Esophagus (tissue), 2 donors: Measurements from ENCODE around the gene TSPYL6. TPM values are rescaled to one million over a fixed set of nuclear protein-coding genes. Genes with fewer than 3 reads are reported as not detected.

ENCODE experiments used
- H3K27ac ChIP-seq, 2 donors: one replicate each; pipeline ENCODE4 v1.5.1; 2013; ENCODE audit warnings: low read depth in 2 of 2, mild to moderate bottlenecking in 2 of 2, inconsistent platforms in 1 of 2, low read length in 1 of 2, moderate library complexity in 1 of 2
- H3K27me3 ChIP-seq, 2 donors: one replicate each; pipeline ENCODE4 v1.6.1; 2013; ENCODE audit warnings: low read length in 2 of 2, control low read depth in 1 of 2, mild to moderate bottlenecking in 1 of 2; ENCODE audit not compliant: insufficient read depth in 2 of 2, control insufficient read depth in 1 of 2
- H3K36me3 ChIP-seq, 2 donors: one replicate each; pipeline ENCODE4 v1.6.1; 2013; ENCODE audit warnings: low read length in 1 of 2; ENCODE audit not compliant: control insufficient read depth in 2 of 2, insufficient read depth in 2 of 2
- H3K4me1 ChIP-seq, 2 donors: one replicate each; pipeline ENCODE4 v1.6.1; 2013; ENCODE audit warnings: low read length in 1 of 2; ENCODE audit not compliant: control insufficient read depth in 2 of 2, insufficient read depth in 2 of 2
- H3K4me3 ChIP-seq, 2 donors: one replicate each; pipeline ENCODE4 v1.5.1; 2013; ENCODE audit warnings: low read length in 2 of 2, mild to moderate bottlenecking in 2 of 2, low read depth in 1 of 2, moderate library complexity in 1 of 2
- H3K9me3 ChIP-seq, 2 donors: one replicate each; pipeline ENCODE4 v1.6.1; 2013; ENCODE audit warnings: mild to moderate bottlenecking in 2 of 2, low read depth in 1 of 2, low read length in 1 of 2, moderate library complexity in 1 of 2; ENCODE audit not compliant: control insufficient read depth in 2 of 2, insufficient read depth in 1 of 2
- WGBS, 2 donors: extraction: QIAGEN DNeasy Blood & Tissue Kit; methylation state at CpG; one replicate each; pipeline ENCODE4 v1.1.7; 2013; 5-methylcytosine and 5-hydroxymethylcytosine counted together
- polyA plus RNA-seq, 2 donors: library from polyadenylated mRNA; stranded (reverse); fragments of 200-250 nt; gene quantifications; one replicate each; pipeline ENCODE4 v1.2.3, GENCODE V29; 2013
- donor health status: healthy with polysubstance abuse.
- donor health status: Bipolar disorder and iron deficiency.

Gene TSPYL6
- polyA plus RNA-seq, 2 donors = 0.02 TPM; not detected in 1

DNA sequence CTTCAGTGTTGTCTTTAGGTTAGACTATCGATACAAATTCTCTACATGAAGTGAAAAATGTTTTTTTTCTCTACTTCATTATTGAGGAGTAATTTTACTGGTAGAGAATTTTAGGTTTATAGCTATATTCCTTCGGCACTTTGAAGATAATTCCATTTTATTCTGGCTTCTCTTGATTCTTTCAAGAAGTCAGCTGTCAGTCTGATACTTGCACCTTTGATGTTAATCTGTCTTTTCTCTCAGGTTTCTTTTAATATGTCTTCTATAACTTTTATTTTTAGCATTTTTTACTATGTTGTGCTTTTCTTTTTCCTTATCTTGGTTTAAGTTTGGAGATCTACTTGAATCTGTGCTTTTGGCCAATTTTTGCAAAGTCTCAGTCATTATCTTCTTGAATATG is 18.6 kb downstream of the TSPYL6 start:
- H3K27me3 ChIP-seq = no peaks in the 10 kb centered on the region
- H3K4me1 ChIP-seq = no peaks in the 10 kb centered on the region
- H3K27ac ChIP-seq = no peak overlapping the region
- no peaks in the 10 kb centered on the region for H3K36me3 ChIP-seq
- H3K9me3 ChIP-seq = no peaks in the 10 kb centered on the region
- whole genome bisulfite sequencing, 2 donors = 96 to 97% methylated on average over 2 of the region's 2 CpGs
- no peak overlapping the region for H3K4me3 ChIP-seq

DNA sequence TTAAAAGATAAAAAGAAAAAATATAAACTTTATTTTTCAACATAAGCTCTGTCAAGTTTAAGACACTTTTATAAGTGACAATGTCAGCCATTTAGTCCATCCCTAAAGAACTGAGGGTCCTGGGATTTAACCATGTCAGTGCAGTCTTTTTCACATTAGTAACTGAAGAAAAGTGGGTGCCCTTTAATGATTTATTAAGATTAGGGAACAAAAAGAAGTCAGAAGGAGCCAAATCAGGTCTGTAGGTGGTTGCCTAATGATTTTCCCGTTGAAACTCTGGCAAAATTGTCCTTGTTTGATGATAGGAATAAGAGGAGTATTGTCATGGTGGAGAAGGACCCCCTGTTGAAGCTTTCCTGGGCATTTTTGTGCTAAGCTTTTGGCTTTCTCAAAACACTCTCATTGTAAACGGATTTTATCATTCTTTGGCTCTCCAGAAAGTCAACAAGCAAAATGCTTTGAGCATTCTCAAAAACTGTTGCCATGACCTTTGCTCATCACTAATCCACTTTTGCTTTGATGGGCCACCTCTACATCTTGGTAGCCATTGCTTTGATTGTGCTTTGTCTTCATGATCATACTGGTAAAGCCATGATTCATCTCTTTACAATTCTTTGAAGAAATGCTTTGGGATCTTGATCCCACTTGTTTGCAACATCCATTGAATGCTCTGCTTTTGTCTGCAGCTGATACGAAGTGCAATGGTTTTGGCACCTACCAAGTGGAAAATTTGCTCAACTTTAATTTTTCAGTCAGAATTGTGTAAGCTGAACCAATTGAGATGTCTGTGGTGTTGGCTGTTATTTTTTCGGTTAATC is 22.0 kb downstream of the TSPYL6 start:
- no peak overlapping the region for H3K4me3 ChIP-seq
- no peaks in the 10 kb centered on the region for H3K9me3 ChIP-seq
- 49 to 64% methylated on average over 4 of the region's 4 CpGs for WGBS, 2 donors
- no peaks in the 10 kb centered on the region for H3K27me3 ChIP-seq
- no peaks in the 10 kb centered on the region for H3K4me1 ChIP-seq
- H3K36me3 ChIP-seq = no peaks in the 10 kb centered on the region
- no peak overlapping the region for H3K27ac ChIP-seq

DNA sequence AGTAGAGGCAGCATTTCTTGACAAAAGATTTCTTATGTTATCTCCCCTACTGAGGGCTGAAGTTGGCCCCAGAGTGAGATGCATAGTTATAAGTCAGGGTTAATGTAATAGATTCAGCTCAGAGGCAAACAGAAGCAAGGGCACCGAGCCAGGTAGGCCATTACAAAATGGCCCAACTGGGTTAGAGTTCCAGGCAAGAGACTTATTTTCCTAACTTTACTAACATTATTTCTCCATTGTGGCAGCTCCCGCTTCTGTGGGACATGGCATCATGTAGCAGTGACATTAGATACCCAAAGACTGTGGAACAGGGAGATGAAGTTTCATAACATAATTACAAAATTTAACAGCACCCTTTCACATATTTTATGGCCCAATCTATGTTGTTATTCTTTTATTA is 27.1 kb downstream of the TSPYL6 start:
- no peaks in the 10 kb centered on the region for H3K36me3 ChIP-seq
- 73 to 78% methylated on average over 2 of the region's 2 CpGs for WGBS, 2 donors
- no peaks in the 10 kb centered on the region for H3K4me1 ChIP-seq
- no peaks in the 10 kb centered on the region for H3K9me3 ChIP-seq
- H3K27me3 ChIP-seq = no peaks in the 10 kb centered on the region
- H3K27ac ChIP-seq = no peak overlapping the region
- H3K4me3 ChIP-seq = no peak overlapping the region

DNA sequence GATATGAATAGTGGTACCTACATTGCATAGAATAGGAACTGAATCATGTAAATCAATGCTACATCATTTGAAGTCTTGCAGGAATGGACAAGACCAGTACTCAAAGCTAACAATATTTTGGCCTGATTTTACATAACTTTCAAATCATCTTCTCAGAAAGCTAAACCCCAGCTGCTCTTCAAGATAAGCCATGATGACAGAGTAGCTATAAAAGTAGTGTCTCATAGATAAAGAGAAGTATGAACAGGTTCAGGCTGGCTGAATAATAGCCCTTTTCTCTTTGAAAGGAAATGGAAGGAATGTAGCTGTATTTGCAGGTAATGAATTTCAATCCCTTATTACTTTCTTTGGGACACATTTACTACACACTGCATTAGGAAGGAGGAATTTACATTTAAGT is 28.2 kb downstream of the TSPYL6 start:
- no peak overlapping the region for H3K4me3 ChIP-seq
- H3K27ac ChIP-seq = no peak overlapping the region
- H3K4me1 ChIP-seq = no peaks in the 10 kb centered on the region
- no peaks in the 10 kb centered on the region for H3K36me3 ChIP-seq
- no peaks in the 10 kb centered on the region for H3K9me3 ChIP-seq
- no peaks in the 10 kb centered on the region for H3K27me3 ChIP-seq

DNA sequence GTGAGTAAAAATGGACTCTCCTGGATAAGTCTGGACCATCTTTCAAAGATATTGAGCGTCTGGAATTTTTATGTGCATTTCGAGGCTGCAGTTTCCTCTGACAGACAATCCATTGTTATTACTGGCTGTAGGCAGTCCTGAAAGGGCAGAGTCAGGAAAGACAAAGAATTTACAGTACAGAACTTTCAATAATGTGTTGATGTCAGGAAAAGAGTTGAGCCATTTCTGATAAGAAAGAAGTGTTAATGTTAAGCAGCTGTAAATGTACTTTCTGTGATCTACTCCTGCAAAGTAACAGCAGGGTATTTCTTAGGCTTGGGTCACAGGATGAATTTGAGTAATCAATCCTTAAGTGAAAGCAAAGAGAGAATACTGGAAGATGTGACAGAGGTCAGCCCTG is 29.8 kb downstream of the TSPYL6 start:
- H3K4me1 ChIP-seq = no peaks in the 10 kb centered on the region
- H3K4me3 ChIP-seq = no peak overlapping the region
- no peaks in the 10 kb centered on the region for H3K36me3 ChIP-seq
- H3K27ac ChIP-seq = no peak overlapping the region
- H3K9me3 ChIP-seq = no peaks in the 10 kb centered on the region
- WGBS, 2 donors = 71 to 80% methylated on average over 2 of the region's 2 CpGs
- no peaks in the 10 kb centered on the region for H3K27me3 ChIP-seq

DNA sequence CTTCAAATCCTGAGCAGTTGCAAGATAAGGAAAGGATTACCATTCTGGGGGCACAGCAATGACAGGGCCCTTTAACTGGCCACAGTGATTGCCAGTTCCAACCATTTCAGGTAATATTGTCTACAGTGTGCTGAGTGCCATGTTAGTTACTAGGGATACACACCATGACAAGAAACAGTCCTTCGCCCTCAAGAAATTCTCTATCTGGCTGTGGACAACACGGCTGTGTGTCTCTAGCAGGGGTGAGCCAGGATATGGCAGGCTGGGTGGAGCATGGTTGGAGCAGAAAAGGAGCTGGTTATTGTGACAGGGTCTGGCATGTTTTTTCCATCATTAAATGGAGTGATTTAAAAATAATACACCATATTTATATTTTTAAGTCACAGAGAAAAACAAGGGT is 31.0 kb downstream of the TSPYL6 start:
- Histone ChIP-seq H3K4me1 (no peaks in the 10 kb centered on the region), H3K9me3 (no peaks in the 10 kb centered on the region), H3K27me3 (no peaks in the 10 kb centered on the region), H3K36me3 (no peaks in the 10 kb centered on the region), H3K27ac (no peak overlapping the region), H3K4me3 (no peak overlapping the region)
- 85 to 86% methylated on average over 2 of the region's 2 CpGs for WGBS, 2 donors

DNA sequence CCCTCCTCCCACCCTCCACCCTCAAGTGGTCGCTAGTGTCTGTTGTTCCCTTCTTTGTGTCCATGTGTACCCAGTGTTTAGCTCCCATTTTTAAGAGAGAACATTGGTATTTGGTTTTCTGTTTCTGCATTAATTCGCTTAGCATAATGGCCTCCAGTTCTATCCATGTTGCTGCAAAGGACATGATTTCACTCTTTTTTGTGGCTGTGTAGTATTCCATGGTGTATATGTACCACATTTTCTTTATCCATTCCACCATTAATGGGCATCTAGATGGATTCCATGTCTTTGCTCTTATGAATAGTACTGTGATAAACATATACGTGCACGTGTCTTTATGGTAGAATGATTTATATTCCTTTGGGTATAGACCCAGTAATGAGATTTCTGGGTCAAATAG is 42.9 kb downstream of the TSPYL6 start:
- H3K27me3 ChIP-seq = no peaks in the 10 kb centered on the region
- H3K36me3 ChIP-seq = no peaks in the 10 kb centered on the region
- H3K27ac ChIP-seq = no peak overlapping the region
- no peaks in the 10 kb centered on the region for H3K4me1 ChIP-seq
- WGBS, 2 donors = 94 to 98% methylated on average over 4 of the region's 4 CpGs
- no peak overlapping the region for H3K4me3 ChIP-seq
- no peaks in the 10 kb centered on the region for H3K9me3 ChIP-seq

DNA sequence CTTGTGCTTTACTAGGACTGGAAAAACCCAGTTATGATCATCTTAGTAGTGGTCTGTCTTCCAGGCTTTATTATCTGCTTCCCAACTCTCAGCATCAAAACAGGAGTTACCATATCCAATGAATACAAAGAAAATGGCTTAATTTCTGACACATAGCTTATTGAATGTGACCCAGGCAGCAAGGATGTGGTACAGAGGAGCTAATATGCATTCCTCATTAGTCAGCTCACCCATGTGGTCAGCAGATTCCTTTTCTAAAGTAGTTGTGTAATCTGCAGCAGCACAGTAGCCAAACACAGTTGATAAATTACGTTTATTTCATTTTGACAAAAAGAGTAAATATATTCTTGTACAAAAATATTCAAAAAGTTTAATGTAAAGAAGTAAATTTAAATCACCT is 43.6 kb downstream of the TSPYL6 start:
- no peak overlapping the region for H3K4me3 ChIP-seq

DNA sequence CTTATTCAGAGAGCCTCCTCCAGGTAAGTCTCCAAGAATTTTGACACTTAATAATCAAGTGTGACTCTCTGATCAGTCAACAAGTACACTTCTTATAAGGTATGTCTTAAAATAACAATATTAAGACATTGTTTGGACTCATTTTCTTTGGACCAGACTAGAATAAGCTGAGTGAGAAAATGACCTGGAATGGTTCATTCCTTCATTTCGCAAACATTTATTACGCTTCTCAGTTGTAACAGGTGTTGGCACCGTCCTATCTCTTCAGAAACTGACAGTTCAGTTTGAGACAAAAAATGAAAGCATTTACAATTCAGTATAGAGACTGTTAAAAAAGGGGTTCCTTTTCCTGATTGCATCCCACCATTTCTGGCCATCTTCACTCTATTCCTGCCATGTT is 46.6 kb downstream of the TSPYL6 start:
- no peaks in the 10 kb centered on the region for H3K36me3 ChIP-seq
- H3K9me3 ChIP-seq = no peaks in the 10 kb centered on the region
- WGBS, 2 donors = 89 to 91% methylated on average over 3 of the region's 3 CpGs
- H3K27me3 ChIP-seq = no peaks in the 10 kb centered on the region
- H3K4me1 ChIP-seq = no peaks in the 10 kb centered on the region
- no peak overlapping the region for H3K4me3 ChIP-seq
- no peak overlapping the region for H3K27ac ChIP-seq

More for the DNA sequence above, 43.6 kb downstream of the TSPYL6 start:
- 74 to 79% methylated on average over 1 of the region's 1 CpG for WGBS, 2 donors
- Histone ChIP-seq H3K36me3 (no peaks in the 10 kb centered on the region), H3K9me3 (no peaks in the 10 kb centered on the region), H3K4me1 (no peaks in the 10 kb centered on the region), H3K27ac (no peak overlapping the region), H3K27me3 (no peaks in the 10 kb centered on the region)
